SK-N-SH (cell line): ENCODE data around the gene CMTM8. TPM values are rescaled to one million over a fixed set of nuclear protein-coding genes. Genes with fewer than 3 reads are reported as not detected.
"Not testable (repeated sequence)": the region's sequence is repeated elsewhere in the genome, so short reads cannot be mapped to it uniquely, and the experiment has no call there.

Experiments used
- CTCF ChIA-PET: fragments of 300-600, 350-600 bp; formaldehyde crosslinking; extraction: SDS; loops from one replicate; lab custom pipeline; 2021; lab: Yijun Ruan, JAX
- POLR2A ChIA-PET: fragments of 350-600 bp; sonication (Branson Sonifier 250); formaldehyde crosslinking; extraction: SDS; loops from one replicate; lab custom pipeline; 2020; ENCODE audit warnings: antibody characterized with exemption, inconsistent platforms; lab: Yijun Ruan, JAX
- DNase-seq: peaks from one replicate; pipeline ENCODE4 v3.0.0; 2012
- H2AFZ ChIP-seq: fragments of 200-600 bp; sonication (generic); 2 replicates; pipeline ENCODE4 v1.8.1; 2016; ENCODE audit warnings: antibody characterized with exemption, mild to moderate bottlenecking, low read depth
- H3F3A ChIP-seq: fragments of 200-600 bp; sonication (generic); replicated peaks from 2 replicates; pipeline ENCODE3; 2016; ENCODE audit warnings: antibody characterized with exemption, mild to moderate bottlenecking; ENCODE audit not compliant: insufficient read depth
- H3K27ac ChIP-seq, 2 experiments: fragments of 200-500 bp in 1 of 2; fragments of 200-600 bp in 1 of 2; sonication (Bioruptor generic) in 1 of 2; sonication (generic), shearing (Covaris generic) in 1 of 2; 2 replicates each; pipeline versions ENCODE4 v1.5.1 to v1.6.1; 2014 to 2016; ENCODE audit warnings: low read depth in 2 of 2, inconsistent platforms in 1 of 2, low read length in 1 of 2, mild to moderate bottlenecking in 1 of 2, mixed read lengths in 1 of 2
- H3K27me3 ChIP-seq: fragments of 200-600 bp; sonication (generic), shearing (Covaris generic); 2 replicates; pipeline ENCODE4 v1.6.1; 2016; ENCODE audit warnings: mixed run types; ENCODE audit not compliant: insufficient read depth
- H3K36me3 ChIP-seq, 2 experiments: fragments of 200-500 bp in 1 of 2; fragments of 200-600 bp in 1 of 2; sonication (Bioruptor generic) in 1 of 2; sonication (generic) in 1 of 2; replicated peaks in 1 of 2; 2 replicates each; pipeline versions ENCODE3 to v1.5.1; 2014 to 2016; ENCODE audit warnings: low read length in 1 of 2, mild to moderate bottlenecking in 1 of 2; ENCODE audit not compliant: insufficient read depth in 2 of 2, control insufficient read depth in 1 of 2
- H3K4me1 ChIP-seq, 2 experiments: fragments of 200-500 bp in 1 of 2; fragments of 200-600 bp in 1 of 2; sonication (Bioruptor generic) in 1 of 2; sonication (generic), shearing (Covaris generic) in 1 of 2; 2 replicates each; pipeline versions ENCODE4 v1.5.1 to v1.6.1; 2014 to 2016; ENCODE audit warnings: low read depth in 1 of 2, low read length in 1 of 2, mixed run types in 1 of 2; ENCODE audit not compliant: insufficient read depth in 2 of 2, control insufficient read depth in 1 of 2
- H3K4me2 ChIP-seq: fragments of 200-600 bp; sonication (generic), shearing (Covaris generic); 2 replicates; pipeline ENCODE4 v1.6.1; 2017; ENCODE audit warnings: mixed run types
- H3K4me3 ChIP-seq, 2 experiments: fragments of 200-500 bp in 1 of 2; fragments of 200-600 bp in 1 of 2; sonication (Bioruptor generic) in 1 of 2; sonication (generic), shearing (Covaris generic) in 1 of 2; 2 replicates each; pipeline versions ENCODE4 v1.5.1 to v1.8.1; 2014 to 2016; ENCODE audit warnings: low read depth in 2 of 2, inconsistent platforms in 1 of 2, low read length in 1 of 2, mild to moderate bottlenecking in 1 of 2, mixed read lengths in 1 of 2, moderate library complexity in 1 of 2
- H3K79me2 ChIP-seq: fragments of 200-600 bp; sonication (generic); 2 replicates; pipeline ENCODE4 v1.8.1; 2017; ENCODE audit warnings: mild to moderate bottlenecking; ENCODE audit not compliant: insufficient read depth
- H3K9ac ChIP-seq: fragments of 200-600 bp; sonication (generic); 2 replicates; pipeline ENCODE4 v1.6.1; 2017; ENCODE audit warnings: mixed run types
- H3K9me2 ChIP-seq: fragments of 200-600 bp; sonication (generic); 2 replicates; pipeline ENCODE4 v1.6.1; 2017; ENCODE audit warnings: mixed run types
- H3K9me3 ChIP-seq: fragments of 200-600 bp; sonication (generic); 2 replicates; pipeline ENCODE4 v1.6.1; 2017; ENCODE audit warnings: mixed run types, mild to moderate bottlenecking, moderate library complexity
- H4K20me1 ChIP-seq: fragments of 200-600 bp; sonication (generic); 2 replicates; pipeline ENCODE4 v1.6.1; 2017; ENCODE audit warnings: mild to moderate bottlenecking, mixed run types; ENCODE audit not compliant: insufficient read depth
- ELF1 ChIP-seq: IDR thresholded peaks from 2 replicates; pipeline ENCODE4 v1.4.0; 2012
- EP300 ChIP-seq, 2 experiments: IDR thresholded peaks; 2 replicates each; pipeline versions ENCODE4 v1.4.0 to v1.6.1; 2012; ENCODE audit warnings: borderline replicate concordance in 1 of 2, low read depth in 1 of 2, low read length in 1 of 2
- GABPA ChIP-seq: IDR thresholded peaks from 2 replicates; pipeline ENCODE4 v1.4.0; 2012; ENCODE audit warnings: low read depth, mild to moderate bottlenecking
- IRF3 ChIP-seq: fragments of 150-350 bp; IDR thresholded peaks from 2 replicates; pipeline ENCODE4 v1.6.1; 2016; ENCODE audit warnings: mild to moderate bottlenecking, low read depth, low read length
- MXI1 ChIP-seq: IDR thresholded peaks from 2 replicates; pipeline ENCODE4 v1.6.1; 2012; ENCODE audit warnings: mild to moderate bottlenecking, low read depth, low read length, improper control_type of control experiment
- NFIC ChIP-seq: IDR thresholded peaks from 2 replicates; pipeline ENCODE4 v1.4.0; 2012; ENCODE audit warnings: borderline replicate concordance
- NRF1 ChIP-seq: IDR thresholded peaks from 2 replicates; pipeline ENCODE4 v1.6.1; 2012; ENCODE audit warnings: low read depth, mild to moderate bottlenecking, low read length
- POLR2AphosphoS5 ChIP-seq: IDR thresholded peaks from 2 replicates; pipeline ENCODE4 v1.6.1; 2012; ENCODE audit warnings: low read depth, low read length
- RCOR1 ChIP-seq: fragments of 150-350 bp; IDR thresholded peaks from 2 replicates; pipeline ENCODE4 v1.6.1; 2017; ENCODE audit warnings: antibody characterized with exemption, low read length
- REST ChIP-seq: IDR thresholded peaks from 2 replicates; pipeline ENCODE4 v1.6.1; 2012; ENCODE audit warnings: mild to moderate bottlenecking, low read depth, low read length, moderate library complexity
- SIN3A ChIP-seq: IDR thresholded peaks from 2 replicates; pipeline ENCODE4 v1.6.1; 2012; ENCODE audit warnings: low read depth, mild to moderate bottlenecking, low read length, moderate library complexity, borderline replicate concordance
- TAF1 ChIP-seq: IDR thresholded peaks from 2 replicates; pipeline ENCODE4 v1.6.1; 2012; ENCODE audit warnings: low read depth, mild to moderate bottlenecking, low read length, moderate library complexity, borderline replicate concordance
- TCF12 ChIP-seq: IDR thresholded peaks from 2 replicates; pipeline ENCODE4 v1.4.0; 2012
- USF1 ChIP-seq: IDR thresholded peaks from 2 replicates; pipeline ENCODE4 v1.4.0; 2012; ENCODE audit warnings: low read depth, borderline replicate concordance
- WGBS: methylation state at CpG from one replicate; pipeline ENCODE4 v1.1.6; 2017; ENCODE audit warnings: low lambda C conversion rate; 5-methylcytosine and 5-hydroxymethylcytosine counted together
- polyA plus RNA-seq, 3 experiments: library from polyadenylated mRNA; depleted of rRNA; stranded (reverse); fragments of >200 nt; gene quantifications; 2 replicates each; pipeline ENCODE4 v1.2.3, GENCODE V29; 2012
- TF ChIP-seq, protein P1 (sequence below): IDR thresholded peaks from 2 replicates; pipeline ENCODE4 v1.4.0; 2012; ENCODE audit warnings: low read depth

The CMTM8 gene
- polyA plus RNA-seq, 1 of the 3 experiments (the other 2 are of a cell fraction), result 9.7 TPM

DNA sequence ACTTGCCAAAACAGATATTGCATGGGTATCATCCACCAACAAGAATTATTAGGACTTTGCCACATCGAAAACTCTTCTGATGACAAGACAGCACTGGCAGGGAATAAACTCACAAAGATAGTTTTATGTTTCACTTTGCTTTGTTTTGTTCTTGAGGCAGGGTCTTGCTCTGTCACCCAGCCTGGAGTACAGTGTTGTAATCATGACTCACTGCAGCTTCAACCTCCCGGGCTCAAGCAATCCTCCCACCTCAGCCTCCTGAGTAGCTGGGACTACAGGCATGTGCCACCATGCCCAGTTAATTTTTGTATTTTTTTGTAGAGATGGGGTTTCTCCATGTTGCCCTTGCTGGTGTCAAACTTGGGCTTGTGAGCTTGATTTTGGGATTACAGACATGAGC, 151.1 kb downstream of the CMTM8 start:
- DNase-seq, H3K9me2 ChIP-seq, H3K9ac ChIP-seq, POLR2A ChIA-PET, H3K27me3 ChIP-seq, H2AFZ ChIP-seq, H3K4me3 ChIP-seq, H3K27ac ChIP-seq, H4K20me1 ChIP-seq, H3F3A ChIP-seq, H3K4me2 ChIP-seq, H3K36me3 ChIP-seq, H3K9me3 ChIP-seq: not testable (repeated sequence)
- Histone ChIP-seq H3K79me2 (peaks cover 26% of the 10 kb centered on the region), H3K4me1 (peaks cover 0 to 20% of the 10 kb centered on the region in 2 experiments; a peak in 1 of 4 replicates)
- WGBS, result 85% methylated on average over 2 of the region's 2 CpGs
- CTCF ChIA-PET, result interaction anchor here (2.1 to 3.5 kb wide), 2 partner anchors 15 to 78 kb away, joined by 9 to 17 read pairs; no protein-coding TSS in a partner anchor

DNA sequence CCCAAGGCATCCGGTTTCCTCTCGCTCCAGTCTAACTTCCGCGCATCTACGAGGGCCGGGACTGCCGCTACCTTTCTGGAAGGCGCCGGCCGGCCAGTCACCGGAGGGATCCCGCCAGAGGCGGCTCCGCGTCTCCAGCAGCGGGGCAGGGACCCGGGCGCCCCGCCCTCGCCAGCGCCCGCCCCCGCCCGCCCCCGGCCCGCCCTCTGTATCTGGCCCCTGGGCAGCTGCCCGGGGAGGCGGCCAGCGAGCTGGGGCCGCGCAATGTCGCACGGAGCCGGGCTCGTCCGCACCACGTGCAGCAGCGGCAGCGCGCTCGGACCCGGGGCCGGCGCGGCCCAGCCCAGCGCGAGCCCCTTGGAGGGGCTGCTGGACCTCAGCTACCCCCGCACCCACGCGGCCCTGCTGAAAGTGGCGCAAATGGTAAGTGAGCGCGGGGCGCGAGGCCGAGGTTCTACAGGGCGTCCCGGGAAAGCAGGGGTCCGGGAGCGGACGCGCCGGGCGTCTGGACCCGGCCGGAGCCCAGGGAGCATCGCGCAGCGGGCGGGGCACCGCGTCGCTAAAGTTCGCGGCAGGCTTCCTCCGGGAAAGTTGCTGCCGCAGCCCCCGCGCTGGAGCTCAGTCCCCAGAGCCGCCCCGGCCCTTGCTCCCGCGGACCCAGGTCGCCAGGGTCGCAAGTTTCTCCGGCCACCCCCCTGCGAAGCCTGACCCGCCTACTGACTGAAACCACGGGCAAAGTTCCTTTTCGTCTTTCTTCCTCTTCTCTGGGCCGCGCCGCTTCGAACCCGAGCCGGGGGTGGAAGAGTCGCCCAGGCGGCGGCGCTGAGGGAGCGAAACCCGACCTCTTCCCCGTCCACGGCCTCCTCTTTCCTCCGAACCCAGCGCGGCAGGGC, 153.4 kb downstream of the CMTM8 start, which contains the start of gene CMTM7:
TSS of gene CMTM7 (plus strand) at position 211 of the 893 bp plus-strand sequence. CDS start at position 265, 54 bp downstream.
- TF ChIP-seq IRF3 (no peak), EP300 (IDR thresholded peaks at IDR 0.05; ENCODE audit: borderline replicate concordance in 1 of 2, low read depth in 1 of 2, low read length in 1 of 2) (no peak), REST (0 out of 2 replicates have a peak, but pooled peaks have one; percentile 3), ELF1 (no peak), NFIC (0 out of 2 replicates have a peak, but pooled peaks have one; percentile 2), MXI1 (peak; percentile 92), NRF1 (0 out of 2 replicates have a peak, but pooled peaks have one; percentile 11), SIN3A (0 out of 2 replicates have a peak, but pooled peaks have one; percentile 7), POLR2AphosphoS5 (peak; percentile 61; the same call in 1 of the 2 replicates), USF1 (peak; percentile 38; the same call in 1 of the 2 replicates), GABPA (peak; percentile 61), TAF1 (peak; percentile 70; the same call in 1 of the 2 replicates), TCF12 (no peak), RCOR1 (no peak)
- TF ChIP-seq, protein P1, sequence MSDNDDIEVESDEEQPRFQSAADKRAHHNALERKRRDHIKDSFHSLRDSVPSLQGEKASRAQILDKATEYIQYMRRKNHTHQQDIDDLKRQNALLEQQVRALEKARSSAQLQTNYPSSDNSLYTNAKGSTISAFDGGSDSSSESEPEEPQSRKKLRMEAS, result peak; percentile 80; the same call in 1 of the 2 replicates
- peak within 1 kb of the TSS; percentile 87 for H3K9ac ChIP-seq
- CTCF ChIA-PET, result interaction anchor here (1.3 to 3.5 kb wide), 4 partner anchors 9 to 76 kb away, joined by 3 to 17 read pairs (median 7); no protein-coding TSS in a partner anchor
- POLR2A ChIA-PET, result no interaction called here
- peak within 1 kb of the TSS; percentile 94 for H2AFZ ChIP-seq
- no peaks in the 10 kb centered on the region for H3K9me2 ChIP-seq
- DNase-seq, result peak; percentile 90
- no peaks in the 10 kb centered on the region for H3K9me3 ChIP-seq
- peak within 1 kb of the TSS; percentile 39 to 63; a peak in 3 of 4 replicates for H3K27ac ChIP-seq
- H3K4me1 ChIP-seq, result peaks cover 0 to 11% of the 10 kb centered on the region in 2 experiments; a peak in 1 of 4 replicates
- peaks cover 48% of the 10 kb centered on the region for H3K79me2 ChIP-seq
- no peaks in the 10 kb centered on the region for H3K27me3 ChIP-seq
- peaks cover 4% of the 10 kb centered on the region for H3F3A ChIP-seq
- H3K4me3 ChIP-seq, result peak within 1 kb of the TSS; percentile 68 to 86
- no peaks in the 10 kb centered on the region for H3K36me3 ChIP-seq
- H3K4me2 ChIP-seq, result peak within 1 kb of the TSS; percentile 100
- no peaks in the 10 kb centered on the region for H4K20me1 ChIP-seq
- WGBS, result under 1% methylated on average over 15 of the region's 107 CpGs
